Fibroblast of villous mesenchyme (primary cell): ENCODE data around the gene RETN. TPM values are rescaled to one million over a fixed set of nuclear protein-coding genes. Genes with fewer than 3 reads are reported as not detected.

Experiments used
- DNase-seq: peaks from one replicate; pipeline ENCODE4 v3.0.0-alpha.2; 2010; ENCODE audit warnings: low read depth
- H3K4me3 ChIP-seq: 2 replicates; pipeline ENCODE4 v1.5.1; 2011; ENCODE audit warnings: low read depth, mild to moderate bottlenecking, low read length
- CTCF ChIP-seq: IDR thresholded peaks from 2 replicates; pipeline ENCODE4 v1.5.1; 2012; ENCODE audit warnings: low read depth, mild to moderate bottlenecking, low read length; ENCODE audit not compliant: insufficient read depth
- total RNA-seq: library from RNA; depleted of rRNA; stranded (reverse); fragments of >200 nt; gene quantifications from 2 replicates; pipeline ENCODE4 v1.2.3, GENCODE V29; 2012

The RETN gene
- total RNA-seq, 1 donor, result not detected

DNA sequence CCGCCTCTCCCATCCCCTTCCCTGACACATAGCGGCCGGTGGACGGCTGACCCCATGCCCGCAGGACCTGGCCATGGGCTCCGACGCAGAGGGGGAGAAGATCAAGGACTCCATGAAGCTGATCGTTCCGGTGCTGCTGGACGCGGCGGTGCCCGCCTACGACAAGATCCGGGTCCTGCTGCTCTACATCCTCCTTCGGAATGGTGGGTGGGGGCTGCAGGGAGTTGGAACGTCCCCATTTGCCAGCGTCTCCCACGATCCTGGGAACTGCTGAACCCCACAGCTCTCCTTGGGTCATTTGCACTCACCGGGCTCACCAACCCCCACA lies 24.3 kb upstream of the RETN start:
- no peak for TF ChIP-seq CTCF
- DNase-seq, result no peak
- H3K4me3 ChIP-seq, result no peak overlapping the region

- no peak overlapping the region for H3K4me3 ChIP-seq
- DNase-seq, result no peak
- no peak for TF ChIP-seq CTCF
These were observed 23.7 kb upstream of the RETN start for GRCh38 chr19:7645163-7645562.

DNA sequence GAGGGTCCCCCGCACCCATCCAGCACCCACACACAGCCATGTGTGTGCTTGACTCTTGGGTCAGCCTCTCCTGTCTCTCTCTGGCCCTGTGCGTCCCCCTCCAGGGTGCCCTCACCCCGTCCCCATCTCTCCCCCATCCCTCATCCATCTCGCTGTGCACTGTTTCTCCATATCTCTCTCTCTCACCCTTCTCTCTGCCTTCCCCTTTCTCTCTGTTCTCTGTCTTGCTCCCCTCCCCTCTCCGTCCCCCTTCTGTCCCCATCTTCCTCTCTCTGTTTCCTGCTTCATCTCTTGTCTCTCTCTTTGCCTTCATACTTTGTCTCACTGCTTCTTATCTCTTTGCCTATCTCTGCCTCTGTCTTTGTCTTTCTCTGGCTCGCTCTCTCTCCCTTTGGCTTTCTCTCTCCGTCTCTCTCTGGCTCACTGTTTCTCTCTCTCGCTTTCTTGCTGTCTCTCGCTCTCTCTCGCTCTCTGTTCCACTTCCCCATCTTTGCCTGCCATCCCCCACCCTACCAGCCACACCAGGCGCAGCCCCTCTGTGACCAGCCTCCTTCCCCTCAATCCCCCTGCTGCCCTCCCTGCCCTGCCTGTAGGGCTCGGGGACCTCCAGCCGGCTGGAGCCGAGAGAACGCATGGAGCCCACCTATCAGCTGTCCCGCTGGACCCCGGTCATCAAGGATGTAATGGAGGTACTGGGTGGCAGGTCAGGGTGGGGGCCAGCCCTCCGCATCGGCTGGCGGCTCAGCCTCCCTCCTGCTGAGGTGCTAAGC lies 23.0 kb upstream of the RETN start:
- TF ChIP-seq CTCF, result no peak
- H3K4me3 ChIP-seq, result no peak overlapping the region
- DNase-seq, result no peak

DNA sequence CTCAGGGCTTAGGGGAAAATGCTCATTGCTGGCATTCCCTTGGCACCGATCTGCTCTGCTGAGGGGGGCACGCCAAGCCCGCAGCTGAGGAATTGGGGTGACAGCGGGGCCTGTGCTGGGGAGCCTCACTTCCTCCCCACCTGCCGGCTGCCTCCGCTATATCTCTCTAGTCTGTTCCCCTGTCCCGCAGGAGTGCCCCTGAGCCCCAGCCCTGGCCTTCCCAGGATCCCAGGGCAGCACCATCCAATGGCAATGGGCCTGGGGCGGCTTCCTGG lies 22.5 kb upstream of the RETN start:
- no peak for DNase-seq
- TF ChIP-seq CTCF, result no peak
- H3K4me3 ChIP-seq, result no peak overlapping the region

- H3K4me3 ChIP-seq, result no peak overlapping the region
- DNase-seq, result no peak
- TF ChIP-seq CTCF, result no peak
These were observed 21.7 kb upstream of the RETN start for GRCh38 chr19:7647156-7647555.

- no peak overlapping the region for H3K4me3 ChIP-seq
- TF ChIP-seq CTCF, result no peak
- no peak for DNase-seq
These were observed 20.4 kb upstream of the RETN start for GRCh38 chr19:7648265-7649014.
